Progenitor cell of endocrine pancreas (in vitro differentiated cells): ENCODE results near the gene NEK2. TPM values are rescaled to one million over a fixed set of nuclear protein-coding genes. Genes with fewer than 3 reads are reported as not detected.

Source experiments
- DNase-seq: peaks from one replicate; pipeline ENCODE4 v3.0.0; 2021; ENCODE audit warnings: low spot score; ENCODE audit not compliant: unreplicated experiment
- H3K27ac Mint-ChIP-seq: 2 replicates; pipeline ENCODE4 v1.8.0; 2021; ENCODE audit warnings: mild to moderate bottlenecking, moderate library complexity, mixed read lengths
- H3K27me3 Mint-ChIP-seq: 2 replicates; pipeline ENCODE4 v1.8.0; 2021; ENCODE audit warnings: mixed read lengths
- H3K36me3 Mint-ChIP-seq: 2 replicates; pipeline ENCODE4 v1.8.0; 2022; ENCODE audit warnings: mixed read lengths; ENCODE audit not compliant: insufficient read depth
- H3K4me1 Mint-ChIP-seq: 2 replicates; pipeline ENCODE4 v1.8.0; 2021; ENCODE audit warnings: low read depth, mixed read lengths
- H3K4me3 Mint-ChIP-seq: 2 replicates; pipeline ENCODE4 v1.8.0; 2021; ENCODE audit warnings: low read depth, mild to moderate bottlenecking, moderate library complexity, mixed read lengths
- H3K9me3 Mint-ChIP-seq: 2 replicates; pipeline ENCODE4 v1.8.0; 2021; ENCODE audit warnings: low read depth, mixed read lengths
- total RNA-seq: library from RNA; stranded (reverse); gene quantifications from 2 replicates; pipeline ENCODE4 v1.2.1, GENCODE V29; 2021
- TF ChIP-seq, protein P1 (sequence below): fragments of 200-600 bp; sonication (generic); IDR thresholded peaks from one replicate; pipeline ENCODE4 v1.5.0; 2021; ENCODE audit warnings: antibody characterized with exemption, mild to moderate bottlenecking; ENCODE audit not compliant: unreplicated experiment

Gene NEK2
- total RNA-seq, 1 donor from 2014 or later, result 20.8 TPM

GRCh38 chr1:211634461-211634860, 41.0 kb downstream of the NEK2 start:
- H3K27me3 Mint-ChIP-seq, result peaks cover 11% of the 10 kb centered on the region
- no peak for DNase-seq
- TF ChIP-seq, protein P1, sequence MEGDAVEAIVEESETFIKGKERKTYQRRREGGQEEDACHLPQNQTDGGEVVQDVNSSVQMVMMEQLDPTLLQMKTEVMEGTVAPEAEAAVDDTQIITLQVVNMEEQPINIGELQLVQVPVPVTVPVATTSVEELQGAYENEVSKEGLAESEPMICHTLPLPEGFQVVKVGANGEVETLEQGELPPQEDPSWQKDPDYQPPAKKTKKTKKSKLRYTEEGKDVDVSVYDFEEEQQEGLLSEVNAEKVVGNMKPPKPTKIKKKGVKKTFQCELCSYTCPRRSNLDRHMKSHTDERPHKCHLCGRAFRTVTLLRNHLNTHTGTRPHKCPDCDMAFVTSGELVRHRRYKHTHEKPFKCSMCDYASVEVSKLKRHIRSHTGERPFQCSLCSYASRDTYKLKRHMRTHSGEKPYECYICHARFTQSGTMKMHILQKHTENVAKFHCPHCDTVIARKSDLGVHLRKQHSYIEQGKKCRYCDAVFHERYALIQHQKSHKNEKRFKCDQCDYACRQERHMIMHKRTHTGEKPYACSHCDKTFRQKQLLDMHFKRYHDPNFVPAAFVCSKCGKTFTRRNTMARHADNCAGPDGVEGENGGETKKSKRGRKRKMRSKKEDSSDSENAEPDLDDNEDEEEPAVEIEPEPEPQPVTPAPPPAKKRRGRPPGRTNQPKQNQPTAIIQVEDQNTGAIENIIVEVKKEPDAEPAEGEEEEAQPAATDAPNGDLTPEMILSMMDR, result no peak

DNA sequence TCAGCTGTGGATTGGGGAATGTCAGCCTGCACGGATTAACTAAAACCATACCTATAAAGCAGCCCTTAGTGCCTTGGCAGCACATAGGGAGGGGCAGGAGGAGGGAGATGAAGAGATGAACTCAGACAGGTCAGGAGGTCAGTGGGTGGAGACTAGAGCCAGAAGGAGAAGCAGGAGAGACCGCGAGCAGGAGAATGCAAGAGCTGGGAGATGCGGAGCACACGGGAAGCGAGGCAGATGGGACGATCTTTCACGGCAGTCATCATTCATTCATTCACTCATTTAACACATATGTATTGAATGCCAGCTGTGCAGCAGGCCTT, 41.9 kb downstream of the NEK2 start:
- no peaks in the 10 kb centered on the region for H3K9me3 Mint-ChIP-seq
- H3K27ac Mint-ChIP-seq, result no peak overlapping the region
- no peaks in the 10 kb centered on the region for H3K36me3 Mint-ChIP-seq
- no peak for DNase-seq
- TF ChIP-seq, protein P1, result no peak
- H3K4me3 Mint-ChIP-seq, result no peak overlapping the region
- no peaks in the 10 kb centered on the region for H3K4me1 Mint-ChIP-seq
- H3K27me3 Mint-ChIP-seq, result peaks cover 17% of the 10 kb centered on the region

More at GRCh38 chr1:211634461-211634860, 41.0 kb downstream of the NEK2 start:
- H3K4me3 Mint-ChIP-seq, result no peak overlapping the region
- H3K4me1 Mint-ChIP-seq, result no peaks in the 10 kb centered on the region
- H3K9me3 Mint-ChIP-seq, result no peaks in the 10 kb centered on the region
- H3K36me3 Mint-ChIP-seq, result no peaks in the 10 kb centered on the region
- no peak overlapping the region for H3K27ac Mint-ChIP-seq

GRCh38 chr1:211632808-211633523, 42.5 kb downstream of the NEK2 start:
- Mint-ChIP-seq H3K9me3 (no peaks in the 10 kb centered on the region), H3K4me1 (no peaks in the 10 kb centered on the region), H3K4me3 (no peak overlapping the region), H3K36me3 (no peaks in the 10 kb centered on the region), H3K27ac (no peak overlapping the region), H3K27me3 (peaks cover 19% of the 10 kb centered on the region)
- TF ChIP-seq, protein P1, result no peak
- DNase-seq, result no peak

- TF ChIP-seq, protein P1, result no peak
- Mint-ChIP-seq H3K36me3 (no peaks in the 10 kb centered on the region), H3K4me1 (no peaks in the 10 kb centered on the region), H3K27ac (no peak overlapping the region), H3K9me3 (no peaks in the 10 kb centered on the region), H3K27me3 (peaks cover 21% of the 10 kb centered on the region), H3K4me3 (no peak overlapping the region)
- DNase-seq, result no peak
These were observed 43.2 kb downstream of the NEK2 start for GRCh38 chr1:211632117-211632807.

DNA sequence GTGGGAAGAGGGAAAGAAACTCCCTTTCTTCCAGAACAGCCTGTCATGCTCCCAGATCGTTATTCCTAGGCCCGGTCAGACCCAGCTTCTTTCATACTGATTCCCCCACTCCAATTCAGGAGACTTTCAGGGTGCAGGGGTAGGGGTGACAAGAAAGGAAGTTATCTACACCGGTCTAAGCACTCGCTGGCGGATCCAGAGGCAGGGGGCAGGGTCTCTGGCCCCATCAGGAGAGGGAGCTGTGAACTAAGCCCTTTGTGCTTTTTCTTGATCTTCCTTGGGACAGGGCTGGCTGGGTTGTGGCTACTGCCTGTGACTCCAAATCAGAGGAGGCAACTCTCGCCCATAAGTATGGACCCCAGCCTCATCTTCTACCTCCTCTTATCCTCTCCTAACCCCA, 44.3 kb downstream of the NEK2 start:
- Mint-ChIP-seq H3K4me3 (no peak overlapping the region), H3K36me3 (no peaks in the 10 kb centered on the region), H3K9me3 (no peaks in the 10 kb centered on the region), H3K27me3 (peaks cover 22% of the 10 kb centered on the region), H3K4me1 (no peaks in the 10 kb centered on the region), H3K27ac (no peak overlapping the region)
- TF ChIP-seq, protein P1, result no peak
- DNase-seq, result no peak
